GM12892 (cell line): ENCODE data around the gene CHD9NB.

Experiments
- POLR2A ChIP-seq: IDR thresholded peaks from 2 replicates; pipeline ENCODE4 v1.6.1; 2011; ENCODE audit warnings: low read depth, low read length, control low read depth
- TAF1 ChIP-seq: IDR thresholded peaks from 2 replicates; pipeline ENCODE4 v1.6.1; 2011; ENCODE audit warnings: low read depth, mild to moderate bottlenecking, control low read depth, low read length, borderline replicate concordance

DNA sequence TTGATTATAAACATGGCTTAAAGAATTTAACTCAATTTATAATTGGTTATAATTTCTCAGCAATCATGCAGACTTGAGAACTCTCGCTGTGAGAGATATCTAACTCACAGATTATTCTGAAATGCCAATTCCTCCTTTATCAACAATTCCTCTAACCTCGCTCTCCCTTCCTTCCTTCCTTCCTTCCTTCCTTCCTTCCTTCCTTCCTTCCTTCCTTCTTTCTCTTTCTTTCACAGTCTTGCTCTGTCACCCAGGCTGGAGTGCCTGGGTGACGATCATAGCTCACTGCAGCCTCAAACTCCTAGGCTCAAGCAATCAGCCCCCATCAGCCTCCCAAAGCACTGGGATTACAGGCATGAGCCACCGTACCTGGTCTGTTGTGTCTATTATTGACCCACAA, 44.5 kb upstream of the CHD9NB start:
- TF ChIP-seq POLR2A (no peak), TAF1 (no peak)
